AG09319 (cell line): ENCODE results near the gene SOX13.

Source experiments
- DNase-seq: peaks from one replicate; pipeline ENCODE4 v3.0.0-alpha.2; 2010; ENCODE audit warnings: low read depth; ENCODE audit errors: extremely low read depth
- TF ChIP-seq, protein P1 (sequence below): IDR thresholded peaks from 2 replicates; pipeline ENCODE4 v1.5.1; 2011; ENCODE audit warnings: low read depth, mild to moderate bottlenecking, inconsistent platforms, low read length, moderate library complexity

SOX13 gene

DNA sequence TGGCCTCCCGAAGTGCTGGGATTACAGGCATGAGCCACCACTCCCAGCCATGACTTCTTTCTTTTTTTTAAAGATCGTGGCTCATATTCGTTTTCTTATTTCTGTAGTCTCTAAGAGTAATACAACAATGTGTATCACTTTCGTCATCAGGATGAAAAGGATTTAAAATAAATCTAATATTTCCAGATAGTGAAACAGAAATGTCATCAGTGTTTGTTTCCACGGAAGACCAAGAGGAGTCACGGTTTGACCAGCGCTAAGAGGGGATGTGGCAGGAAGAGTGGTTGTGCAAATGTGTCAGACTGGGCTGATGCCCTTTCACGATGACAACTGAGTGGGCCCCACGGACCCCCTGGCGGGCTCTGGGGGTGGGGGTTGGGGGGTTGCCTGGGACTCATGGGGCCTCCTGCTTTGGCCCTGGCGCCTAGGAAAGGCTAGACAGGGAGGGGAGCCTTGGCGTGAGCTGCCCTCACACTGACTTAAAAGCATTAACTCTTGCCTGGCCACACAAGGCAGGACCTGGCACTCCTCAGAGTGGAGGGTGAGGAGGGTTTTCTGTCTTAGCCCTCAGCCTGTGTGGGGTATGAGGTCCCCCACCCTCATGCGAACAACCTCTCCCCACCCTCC, 8.4 kb downstream of the SOX13 start:
- TF ChIP-seq, protein P1, sequence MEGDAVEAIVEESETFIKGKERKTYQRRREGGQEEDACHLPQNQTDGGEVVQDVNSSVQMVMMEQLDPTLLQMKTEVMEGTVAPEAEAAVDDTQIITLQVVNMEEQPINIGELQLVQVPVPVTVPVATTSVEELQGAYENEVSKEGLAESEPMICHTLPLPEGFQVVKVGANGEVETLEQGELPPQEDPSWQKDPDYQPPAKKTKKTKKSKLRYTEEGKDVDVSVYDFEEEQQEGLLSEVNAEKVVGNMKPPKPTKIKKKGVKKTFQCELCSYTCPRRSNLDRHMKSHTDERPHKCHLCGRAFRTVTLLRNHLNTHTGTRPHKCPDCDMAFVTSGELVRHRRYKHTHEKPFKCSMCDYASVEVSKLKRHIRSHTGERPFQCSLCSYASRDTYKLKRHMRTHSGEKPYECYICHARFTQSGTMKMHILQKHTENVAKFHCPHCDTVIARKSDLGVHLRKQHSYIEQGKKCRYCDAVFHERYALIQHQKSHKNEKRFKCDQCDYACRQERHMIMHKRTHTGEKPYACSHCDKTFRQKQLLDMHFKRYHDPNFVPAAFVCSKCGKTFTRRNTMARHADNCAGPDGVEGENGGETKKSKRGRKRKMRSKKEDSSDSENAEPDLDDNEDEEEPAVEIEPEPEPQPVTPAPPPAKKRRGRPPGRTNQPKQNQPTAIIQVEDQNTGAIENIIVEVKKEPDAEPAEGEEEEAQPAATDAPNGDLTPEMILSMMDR = no peak
- DNase-seq = no peak

DNA sequence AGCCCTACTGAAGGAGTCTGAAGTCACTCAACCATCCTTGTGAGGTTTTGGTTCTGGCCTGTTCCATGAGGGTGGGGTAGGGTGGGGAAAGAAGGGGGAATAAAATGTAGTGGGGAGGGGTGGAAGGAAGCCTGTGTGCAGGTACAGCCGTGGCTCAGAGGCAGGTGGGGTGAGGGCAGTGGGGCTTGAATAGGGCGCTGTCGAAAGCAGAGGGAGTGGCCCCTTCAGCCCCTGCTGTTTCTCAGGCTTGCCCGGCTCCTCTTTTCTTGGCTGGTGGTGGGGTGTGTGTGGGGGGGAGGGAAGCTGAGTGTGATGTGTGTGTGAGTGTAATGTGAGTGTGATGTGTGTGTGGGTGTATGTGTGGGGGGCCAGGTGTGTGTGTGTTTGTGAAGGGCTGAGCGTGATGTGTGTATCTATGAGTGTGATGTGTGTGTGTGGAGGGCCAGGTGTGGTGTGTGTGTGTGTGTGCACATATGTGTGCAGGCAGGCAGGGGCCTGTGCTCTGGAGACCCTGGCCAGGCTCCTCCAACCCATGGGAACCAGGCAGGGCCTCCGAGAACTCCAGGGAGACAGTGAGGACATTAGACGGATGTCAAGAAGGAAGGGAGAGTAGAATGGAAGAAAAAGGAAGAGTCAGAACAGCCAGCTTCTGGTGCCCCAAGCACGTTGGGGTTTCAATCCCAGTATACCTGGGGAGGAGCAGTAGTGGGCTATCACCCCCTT, 9.0 kb downstream of the SOX13 start:
- TF ChIP-seq, protein P1 = no peak
- DNase-seq = no peak

DNA sequence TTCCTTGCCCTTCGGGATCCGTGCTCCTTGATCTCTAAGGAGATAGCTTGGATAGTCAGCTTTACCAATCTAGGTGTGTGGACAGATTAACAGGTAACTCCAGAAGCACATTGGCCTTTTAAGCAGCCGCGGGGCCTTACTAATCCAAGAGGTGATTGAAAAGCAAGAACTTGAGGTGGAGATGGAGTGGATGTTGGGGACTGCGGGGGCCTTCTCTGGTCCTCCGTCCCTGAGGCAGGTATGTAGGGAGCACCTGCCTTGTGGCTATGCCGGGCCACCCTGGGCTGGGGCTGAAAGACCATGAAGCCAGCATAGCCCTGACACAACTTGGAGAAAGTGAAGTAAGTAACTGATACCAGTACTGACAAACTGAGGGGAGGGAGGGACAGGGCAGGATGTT, 10.6 kb downstream of the SOX13 start:
- DNase-seq = no peak
- TF ChIP-seq, protein P1 = no peak

DNA sequence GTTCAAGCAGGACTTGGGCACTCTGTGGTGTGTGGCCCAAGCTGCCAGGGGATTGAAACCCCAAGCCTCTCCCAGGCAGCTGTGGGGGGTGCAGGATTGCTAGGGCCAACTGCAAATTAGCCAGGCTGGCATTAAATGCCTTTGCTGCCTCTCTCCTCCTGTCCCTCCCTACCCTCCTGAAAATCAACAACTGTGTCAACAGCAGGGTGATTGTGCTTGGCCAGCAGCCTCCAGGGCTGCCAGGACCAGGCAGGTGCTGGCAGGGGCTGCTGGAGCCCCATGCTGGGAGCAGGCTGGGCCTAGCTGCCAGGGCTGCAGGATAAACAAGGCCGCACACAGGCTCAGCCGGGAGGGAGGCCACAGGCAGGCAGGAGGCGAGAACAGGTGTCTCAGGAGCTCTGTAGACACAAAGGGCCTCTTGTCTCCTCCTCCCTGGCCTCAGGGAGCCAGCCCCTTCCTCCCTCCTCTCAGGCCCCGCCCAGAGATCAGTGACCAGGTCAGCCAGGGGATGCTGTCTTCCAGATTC, 11.4 kb downstream of the SOX13 start:
- no peak for DNase-seq
- TF ChIP-seq, protein P1 = no peak

DNA sequence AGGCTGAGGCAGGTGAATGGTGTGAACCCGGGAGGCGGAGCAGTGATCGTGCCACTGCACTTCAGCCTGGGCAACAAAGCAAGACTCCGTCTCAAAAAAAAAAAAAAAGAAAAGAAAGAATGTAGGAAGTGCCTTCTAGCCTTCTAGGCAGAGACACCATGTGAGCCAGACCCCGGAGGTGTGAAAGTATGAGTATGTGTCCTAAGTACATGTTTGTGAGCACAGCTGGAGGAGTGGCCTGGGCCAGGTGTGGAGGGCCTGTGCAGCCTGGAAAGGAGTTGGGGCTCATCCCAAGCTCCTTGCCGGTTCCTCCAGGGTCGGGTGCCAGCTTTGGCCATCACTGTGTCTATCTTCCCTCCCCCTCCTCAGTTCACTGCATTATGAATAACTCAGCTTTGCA, 13.0 kb downstream of the SOX13 start:
- TF ChIP-seq, protein P1 = no peak
- DNase-seq = no peak

DNA sequence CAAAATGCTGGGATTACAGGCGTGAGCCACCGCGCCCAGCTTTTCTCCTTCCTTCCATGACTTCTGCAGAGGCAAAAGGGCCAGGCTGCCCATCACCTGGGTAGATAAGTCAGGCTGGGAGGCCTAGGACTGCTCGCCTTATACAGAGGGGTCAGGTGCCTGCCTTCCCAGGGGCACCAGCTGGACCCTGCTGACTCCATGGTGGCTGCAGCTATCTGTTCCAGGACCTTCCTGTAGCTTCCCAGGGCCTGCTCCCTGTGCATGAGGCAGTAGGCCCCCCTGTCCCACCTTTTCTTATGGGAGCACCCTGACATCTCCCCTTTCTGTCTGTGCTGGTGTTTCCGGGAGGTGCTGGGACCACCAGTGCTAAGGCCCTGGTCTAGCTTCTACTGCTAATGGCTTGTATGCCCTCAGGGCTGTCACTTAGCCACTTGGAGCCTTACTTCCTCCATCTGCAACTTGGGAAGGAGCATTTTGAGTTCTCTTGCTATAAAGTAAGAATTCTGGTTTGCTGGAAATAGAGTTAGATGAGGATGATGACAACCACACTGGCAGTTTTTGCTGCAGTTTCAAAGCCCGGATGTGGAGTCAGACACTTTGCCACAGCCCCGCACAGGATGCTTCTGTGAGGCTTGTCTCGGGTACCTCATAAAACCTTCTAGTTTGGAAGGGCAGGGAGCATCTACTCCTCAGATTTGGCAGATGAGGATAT, 14.4 kb downstream of the SOX13 start:
- no peak for DNase-seq
- TF ChIP-seq, protein P1 = no peak
